Upper lobe of right lung (tissue), 1 donor: ENCODE measurements around the gene LAPTM4A. TPM values are rescaled to one million over a fixed set of nuclear protein-coding genes. Genes with fewer than 3 reads are reported as not detected.
"Not testable (repeated sequence)": the region's sequence is repeated elsewhere in the genome, so short reads cannot be mapped to it uniquely, and the experiment has no call there.

Source experiments
- ATAC-seq: fragments of 200-7000 bp; cut with Tn5 transposase; one replicate; pipeline ENCODE4 v1.9.1; 2020; ENCODE audit warnings: mild to moderate bottlenecking, moderate library complexity
- DNase-seq: peaks from one replicate; pipeline ENCODE4 v3.0.0-alpha.2; 2020
- H3K27ac ChIP-seq: fragments of 200-600 bp; one replicate; pipeline ENCODE4 v1.8.0; 2022
- H3K27me3 ChIP-seq: fragments of 200-600 bp; one replicate; pipeline ENCODE4 v1.8.0; 2022; ENCODE audit warnings: mild to moderate bottlenecking
- H3K36me3 ChIP-seq: fragments of 200-600 bp; one replicate; pipeline ENCODE4 v1.8.0; 2022
- H3K4me1 ChIP-seq: fragments of 200-600 bp; one replicate; pipeline ENCODE4 v1.8.0; 2022
- H3K4me3 ChIP-seq: fragments of 200-600 bp; one replicate; pipeline ENCODE4 v1.8.0; 2022; ENCODE audit warnings: mild to moderate bottlenecking
- H3K9me3 ChIP-seq: fragments of 200-600 bp; one replicate; pipeline ENCODE4 v1.8.0; 2022
- intact Hi-C: fragments of 100-400 bp; cut with DNase I; formaldehyde crosslinking; loops from one replicate; pipeline ENCODE4 v1.11.0; 2022
- total RNA-seq: library from RNA; stranded (reverse); fragmentation: NEBNext Ultra II Directional; extraction: Animal tissue kit (Norgen Biotek cat#: 25700); gene quantifications from one replicate; pipeline ENCODE4 v1.2.1, GENCODE V29; 2021
- TF ChIP-seq, protein P1 (sequence below): fragments of 200-600 bp; IDR thresholded peaks from one replicate; pipeline ENCODE4 v1.8.0; 2022; ENCODE audit warnings: antibody characterized with exemption
- donor health status: DM: no; HTN: yes; CAD: no; lungs with severe emphysema.

LAPTM4A gene
- total RNA-seq, 1 donor from 2014 or later, result 245 TPM

DNA sequence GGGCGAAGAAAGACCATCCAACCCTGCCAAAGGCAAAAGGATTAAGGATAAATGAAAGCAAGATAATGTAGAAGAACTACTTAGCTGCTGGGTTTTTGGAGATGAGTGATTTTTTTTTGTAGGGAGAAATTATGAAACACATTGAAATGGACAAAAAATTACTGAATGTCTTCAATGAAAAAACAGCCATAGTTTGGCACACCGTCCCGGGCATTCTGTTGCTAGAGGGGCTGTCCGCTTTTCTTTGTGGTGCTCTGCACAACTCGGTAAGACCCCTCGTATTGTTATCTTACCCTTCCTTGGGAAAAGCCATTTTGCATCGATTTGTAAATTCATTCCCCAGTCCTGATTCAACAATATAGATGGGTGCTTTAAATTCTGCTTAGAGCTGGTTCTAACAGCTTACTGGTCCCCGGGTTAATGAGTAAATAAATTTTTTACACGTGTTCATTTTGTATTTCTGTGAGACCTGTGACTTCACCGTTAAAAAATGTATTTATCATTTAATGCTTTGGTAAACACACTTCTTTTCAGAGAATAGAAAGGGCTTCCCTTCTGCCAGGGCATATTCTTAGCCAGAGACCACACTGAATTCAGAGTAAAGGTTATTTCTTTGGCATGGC, 912 bp upstream of the LAPTM4A start:
- ATAC-seq (no peak), DNase-seq (no peak)
- Histone ChIP-seq H3K9me3 (no peaks in the 10 kb centered on the region), H3K4me3 (peak overlapping the region; percentile 84), H3K4me1 (peaks cover 34% of the 10 kb centered on the region), H3K27me3 (no peaks in the 10 kb centered on the region), H3K36me3 (no peaks in the 10 kb centered on the region), H3K27ac (peak overlapping the region; percentile 98)
- intact Hi-C loops, result no loop called here
- TF ChIP-seq, protein P1, sequence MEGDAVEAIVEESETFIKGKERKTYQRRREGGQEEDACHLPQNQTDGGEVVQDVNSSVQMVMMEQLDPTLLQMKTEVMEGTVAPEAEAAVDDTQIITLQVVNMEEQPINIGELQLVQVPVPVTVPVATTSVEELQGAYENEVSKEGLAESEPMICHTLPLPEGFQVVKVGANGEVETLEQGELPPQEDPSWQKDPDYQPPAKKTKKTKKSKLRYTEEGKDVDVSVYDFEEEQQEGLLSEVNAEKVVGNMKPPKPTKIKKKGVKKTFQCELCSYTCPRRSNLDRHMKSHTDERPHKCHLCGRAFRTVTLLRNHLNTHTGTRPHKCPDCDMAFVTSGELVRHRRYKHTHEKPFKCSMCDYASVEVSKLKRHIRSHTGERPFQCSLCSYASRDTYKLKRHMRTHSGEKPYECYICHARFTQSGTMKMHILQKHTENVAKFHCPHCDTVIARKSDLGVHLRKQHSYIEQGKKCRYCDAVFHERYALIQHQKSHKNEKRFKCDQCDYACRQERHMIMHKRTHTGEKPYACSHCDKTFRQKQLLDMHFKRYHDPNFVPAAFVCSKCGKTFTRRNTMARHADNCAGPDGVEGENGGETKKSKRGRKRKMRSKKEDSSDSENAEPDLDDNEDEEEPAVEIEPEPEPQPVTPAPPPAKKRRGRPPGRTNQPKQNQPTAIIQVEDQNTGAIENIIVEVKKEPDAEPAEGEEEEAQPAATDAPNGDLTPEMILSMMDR, result no peak

- ATAC-seq, result peak; percentile 22
- intact Hi-C loops, result no loop called here
- TF ChIP-seq, protein P1, result no peak
- peaks cover 39% of the 10 kb centered on the region for H3K4me1 ChIP-seq
- no peaks in the 10 kb centered on the region for H3K9me3 ChIP-seq
- H3K27me3 ChIP-seq, result no peaks in the 10 kb centered on the region
- peak overlapping the region; percentile 84 for H3K4me3 ChIP-seq
- peak overlapping the region; percentile 98 for H3K27ac ChIP-seq
- no peaks in the 10 kb centered on the region for H3K36me3 ChIP-seq
- DNase-seq, result no peak
These were observed 539 bp downstream of the LAPTM4A start for GRCh38 chr2:20050646-20051531.

GRCh38 chr2:20050104-20050645, 1.3 kb downstream of the LAPTM4A start:
- intact Hi-C loops, result no loop called here
- peak; percentile 14 for ATAC-seq
- no peaks in the 10 kb centered on the region for H3K27me3 ChIP-seq
- no peaks in the 10 kb centered on the region for H3K9me3 ChIP-seq
- H3K4me1 ChIP-seq, result peaks cover 46% of the 10 kb centered on the region
- peak overlapping the region; percentile 84 for H3K4me3 ChIP-seq
- no peaks in the 10 kb centered on the region for H3K36me3 ChIP-seq
- DNase-seq, result no peak
- peak overlapping the region; percentile 98 for H3K27ac ChIP-seq
- TF ChIP-seq, protein P1, result no peak

DNA sequence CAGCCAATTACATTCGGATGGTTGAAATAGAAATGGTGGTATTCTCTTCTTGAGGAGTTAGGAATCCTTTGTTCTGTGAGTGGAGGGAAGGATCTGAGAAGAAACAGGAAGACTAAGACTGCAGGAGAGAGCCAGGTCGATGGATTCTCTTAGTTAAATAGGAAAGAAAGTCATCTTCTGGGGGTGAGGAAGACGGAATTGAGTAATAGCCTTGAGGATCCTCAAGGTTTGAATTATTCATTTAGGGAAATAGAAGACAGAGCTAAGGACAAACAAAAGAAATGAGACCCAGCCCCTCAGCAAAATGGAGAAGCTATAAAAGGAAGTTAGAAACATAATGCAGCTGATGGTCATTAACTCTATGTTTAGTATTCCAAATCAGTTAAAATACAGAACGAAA, 1.8 kb downstream of the LAPTM4A start:
- intact Hi-C loops, result no loop called here
- Histone ChIP-seq H3K9me3 (no peaks in the 10 kb centered on the region), H3K4me1 (peaks cover 47% of the 10 kb centered on the region), H3K27me3 (no peaks in the 10 kb centered on the region), H3K36me3 (no peaks in the 10 kb centered on the region), H3K27ac (peak overlapping the region; percentile 98), H3K4me3 (peak overlapping the region; percentile 84)
- ATAC-seq (no peak), DNase-seq (no peak)
- TF ChIP-seq, protein P1, result no peak

DNA sequence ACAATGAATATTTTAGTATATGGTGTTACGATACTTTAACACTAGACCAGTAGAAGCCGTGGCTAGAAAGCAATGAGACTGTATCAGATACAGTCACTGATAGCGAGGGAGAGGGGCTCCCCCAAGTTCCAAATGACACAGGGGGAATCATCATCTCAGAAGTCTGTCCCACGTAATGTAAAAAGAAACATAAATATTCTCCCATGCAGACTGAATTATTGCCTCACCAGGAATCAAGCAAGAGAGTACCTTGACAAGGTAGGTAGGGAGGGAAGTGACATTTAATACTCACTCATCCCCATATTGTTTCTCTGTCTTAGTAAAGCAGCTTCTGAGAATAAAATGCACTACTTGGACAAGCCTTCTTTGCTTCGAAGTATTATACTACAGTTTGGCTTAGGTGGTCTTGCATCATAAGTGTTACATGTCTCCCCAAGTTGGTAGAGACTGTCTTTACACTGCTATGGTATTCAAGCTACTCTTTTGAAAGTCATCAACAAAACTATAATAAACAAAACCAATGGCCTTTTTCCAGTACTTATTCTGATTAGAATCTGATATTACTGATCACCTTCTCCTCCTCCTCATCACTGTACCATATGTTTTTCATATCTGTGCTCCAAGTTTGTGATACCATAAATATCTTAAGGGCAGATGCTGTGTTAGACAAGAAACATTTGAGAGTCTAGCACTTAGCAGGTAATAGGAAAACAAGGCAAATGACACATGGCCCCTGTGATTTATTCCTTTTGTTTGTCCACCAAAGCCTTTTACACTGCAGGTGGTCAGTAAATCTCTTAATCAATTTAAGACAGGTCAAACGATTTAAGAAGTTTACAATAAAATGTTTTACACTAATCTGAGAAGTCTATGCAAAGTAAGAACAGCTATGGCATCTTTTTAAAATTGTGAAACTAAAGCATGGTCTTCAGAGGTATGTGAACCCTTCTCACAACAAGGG, 2.7 kb downstream of the LAPTM4A start:
- intact Hi-C loops, result no loop called here
- H3K27ac ChIP-seq, result peak overlapping the region; percentile 98
- TF ChIP-seq, protein P1, result no peak
- no peak for DNase-seq
- no peaks in the 10 kb centered on the region for H3K36me3 ChIP-seq
- no peak for ATAC-seq
- H3K27me3 ChIP-seq, result no peaks in the 10 kb centered on the region
- H3K4me1 ChIP-seq, result peaks cover 47% of the 10 kb centered on the region
- H3K9me3 ChIP-seq, result no peaks in the 10 kb centered on the region
- peak overlapping the region; percentile 84 for H3K4me3 ChIP-seq

DNA sequence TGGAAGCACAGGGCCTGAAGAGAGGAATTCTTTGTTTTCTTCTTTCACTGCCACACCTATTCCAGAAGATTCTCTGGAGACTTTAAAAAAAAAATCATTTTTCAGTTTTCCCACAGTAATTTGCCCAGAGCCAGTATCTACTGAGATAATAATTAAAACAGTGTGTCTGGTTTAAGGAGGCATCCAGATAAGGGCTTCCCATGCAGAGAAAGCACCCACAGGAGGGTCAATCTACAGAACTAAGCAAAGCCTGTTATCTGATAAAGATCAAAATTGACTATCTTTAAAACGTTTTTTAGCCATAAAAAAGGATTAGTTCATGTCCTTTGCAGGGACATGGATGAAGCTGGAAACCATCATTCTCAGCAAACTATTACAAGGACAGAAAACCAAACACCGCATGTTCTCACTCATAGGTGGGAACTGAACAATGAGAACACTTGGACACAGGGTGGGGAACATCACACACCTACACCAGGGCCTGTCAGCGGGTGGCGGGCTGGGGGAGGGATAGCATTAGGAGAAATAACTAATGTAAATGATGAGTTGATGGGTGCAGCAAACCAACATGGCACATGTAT, 5.6 kb downstream of the LAPTM4A start:
- DNase-seq, H3K27me3 ChIP-seq, H3K36me3 ChIP-seq, H3K27ac ChIP-seq, H3K9me3 ChIP-seq, H3K4me3 ChIP-seq, intact Hi-C loops, ATAC-seq: not testable (repeated sequence)
- peaks cover 48% of the 10 kb centered on the region for H3K4me1 ChIP-seq
